Left ventricle myocardium inferior (tissue), 1 donor: ENCODE results near the gene GNPTG. TPM values are rescaled to one million over a fixed set of nuclear protein-coding genes. Genes with fewer than 3 reads are reported as not detected.

Experiments used
- DNase-seq: peaks from one replicate; pipeline ENCODE4 v3.0.0-alpha.2; 2020
- H3K27ac ChIP-seq: fragments of 200-600 bp; replicated peaks from 2 replicates; pipeline ENCODE4 v1.8.0; 2021
- H3K27me3 ChIP-seq: fragments of 200-600 bp; 2 replicates; pipeline ENCODE4 v1.8.0; 2021; ENCODE audit warnings: low read depth
- H3K36me3 ChIP-seq: fragments of 200-600 bp; 2 replicates; pipeline ENCODE4 v1.8.0; 2021
- H3K4me1 ChIP-seq: fragments of 200-600 bp; 2 replicates; pipeline ENCODE4 v1.8.0; 2021
- H3K4me3 ChIP-seq: fragments of 200-600 bp; 2 replicates; pipeline ENCODE4 v1.8.0; 2021; ENCODE audit warnings: mild to moderate bottlenecking, moderate library complexity
- H3K9me3 ChIP-seq: fragments of 200-600 bp; replicated peaks from 2 replicates; pipeline ENCODE4 v1.8.0; 2021
- CTCF ChIP-seq: fragments of 200-600 bp; IDR thresholded peaks from 2 replicates; pipeline ENCODE4 v1.8.0; 2021; ENCODE audit warnings: antibody characterized with exemption, mild to moderate bottlenecking, borderline replicate concordance
- intact Hi-C: fragments of 100-400 bp; cut with micrococcal nuclease; formaldehyde crosslinking; loops from one replicate; pipeline ENCODE4 v1.11.0; 2022
- long read RNA-seq: library from polyadenylated mRNA; unstranded; transcript quantifications from one replicate; pipeline ENCODE4 v2.0.0, GENCODE V29; 2021
- total RNA-seq: library from RNA; stranded (reverse); fragmentation: NEBNext Ultra II Directional; extraction: Animal tissue kit (Norgen Biotek cat#: 25700); gene quantifications from one replicate; pipeline ENCODE4 v1.2.1, GENCODE V29; 2021
- donor health status: DM: no; HTN: yes; CAD: no; lungs with severe emphysema.

Gene GNPTG
- 31.8 TPM for total RNA-seq
- long read RNA-seq, transcript GNPTG-201 (11 exons, 1,983 nt): major isoform, 42 of 68 reads
- long read RNA-seq, partial matches to known transcripts: 16 of 68 reads
- long read RNA-seq, other reads (novel, unspliced or antisense): 10 of 68 reads

DNA sequence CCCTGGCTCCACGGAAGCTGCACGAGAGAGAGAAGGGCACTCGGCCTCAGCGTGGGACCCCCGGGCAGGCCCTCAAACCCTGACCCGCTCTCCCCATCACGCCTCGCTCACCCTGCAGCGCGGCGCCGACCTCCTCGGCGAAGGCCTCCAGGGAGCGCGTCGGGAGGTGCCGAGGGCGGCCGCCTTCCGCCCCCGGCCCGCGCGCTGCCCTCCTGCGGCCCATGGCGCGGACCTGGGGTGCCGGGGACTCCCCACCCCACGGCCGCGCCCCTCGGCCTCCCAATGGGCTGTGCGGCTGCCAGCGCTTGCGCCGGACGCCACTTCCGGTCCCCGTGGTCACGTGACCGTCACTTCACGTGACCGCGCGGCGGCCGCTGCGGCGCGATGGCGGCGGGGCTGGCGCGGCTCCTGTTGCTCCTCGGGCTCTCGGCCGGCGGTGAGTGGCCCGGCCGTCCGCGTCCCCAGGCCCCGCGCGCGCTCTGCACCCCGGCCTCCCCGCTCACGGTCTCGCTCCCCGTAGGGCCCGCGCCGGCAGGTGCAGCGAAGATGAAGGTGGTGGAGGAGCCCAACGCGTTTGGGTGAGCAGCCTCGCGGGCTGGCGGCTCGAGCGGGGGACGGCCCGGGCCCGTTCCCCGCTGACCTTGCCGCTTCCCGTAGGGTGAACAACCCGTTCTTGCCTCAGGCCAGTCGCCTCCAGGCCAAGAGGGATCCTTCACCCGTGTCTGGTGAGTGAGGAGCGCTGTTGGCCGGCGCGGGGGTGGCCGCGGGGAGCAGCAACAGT is at the start of gene GNPTG, which contains the start of gene TSR3:
GNPTG (plus strand) TSS at position 350 of the 781 bp plus-strand sequence; CDS start at position 385, 35 bp downstream.
TSR3 (minus strand) TSS at position 297 of the 781 bp plus-strand sequence; CDS start at position 223, 74 bp downstream.
- intact Hi-C loops: no loop called here
- Histone ChIP-seq H3K4me3 (peak within 1 kb of the TSS; percentile 99), H3K36me3 (peaks cover 27% of the 10 kb centered on the region), H3K27ac (peak within 1 kb of the TSS; percentile 84), H3K4me1 (peaks cover 47% of the 10 kb centered on the region), H3K9me3 (no peaks in the 10 kb centered on the region), H3K27me3 (no peaks in the 10 kb centered on the region)
- DNase-seq: peak; percentile 87
- TF ChIP-seq CTCF: no peak

GRCh38 chr16:1305823-1306222 is 45.9 kb upstream of the GNPTG start:
- no peak for TF ChIP-seq CTCF
- intact Hi-C loops: no loop called here
- no peak for DNase-seq

GRCh38 chr16:1306334-1306733 is 45.4 kb upstream of the GNPTG start:
- Histone ChIP-seq H3K27me3 (peaks cover 11% of the 10 kb centered on the region), H3K4me3 (no peak overlapping the region), H3K27ac (no peak overlapping the region), H3K36me3 (no peaks in the 10 kb centered on the region), H3K9me3 (no peaks in the 10 kb centered on the region), H3K4me1 (peaks cover 18% of the 10 kb centered on the region)
- intact Hi-C loops: no loop called here
- DNase-seq: no peak
- TF ChIP-seq CTCF: no peak

More at GRCh38 chr16:1305823-1306222, 45.9 kb upstream of the GNPTG start:
- H3K4me1 ChIP-seq: peaks cover 18% of the 10 kb centered on the region
- H3K4me3 ChIP-seq: no peak overlapping the region
- H3K9me3 ChIP-seq: no peaks in the 10 kb centered on the region
- H3K27me3 ChIP-seq: peaks cover 16% of the 10 kb centered on the region
- H3K27ac ChIP-seq: no peak overlapping the region
- H3K36me3 ChIP-seq: no peaks in the 10 kb centered on the region

GRCh38 chr16:1308036-1308976 is 43.4 kb upstream of the GNPTG start:
- peak overlapping the region; percentile 100 for H3K27ac ChIP-seq

More at GRCh38 chr16:1308036-1308976, 43.4 kb upstream of the GNPTG start:
- H3K36me3 ChIP-seq: no peaks in the 10 kb centered on the region
- peaks cover 38% of the 10 kb centered on the region for H3K4me1 ChIP-seq
- DNase-seq: no peak
- no peak for TF ChIP-seq CTCF
- intact Hi-C loops: no loop called here
- peak overlapping the region; percentile 95 for H3K4me3 ChIP-seq
- no peaks in the 10 kb centered on the region for H3K9me3 ChIP-seq
- H3K27me3 ChIP-seq: no peaks in the 10 kb centered on the region
